ENCODE measurements around the gene MRPL53. TPM values are rescaled to one million over a fixed set of nuclear protein-coding genes. Genes with fewer than 3 reads are reported as not detected.

MRPL53 gene
- total RNA-seq (2014; rRNA removed; shearing (Covaris generic)): 38.0 and 38.2 TPM in 2 replicates

GRCh38 chr2:74472086-74472944 is at the start of gene MRPL53:
MRPL53 (minus strand) TSS chr2:74472680; CDS start chr2:74472660, 20 bp downstream.
- peak; percentile 89 for DNase-seq (ENCODE audit: low read depth)

GRCh38 chr2:74516650-74517049 is 44.2 kb upstream of the MRPL53 start:
- DNase-seq (ENCODE audit: low read depth): no peak

DNA sequence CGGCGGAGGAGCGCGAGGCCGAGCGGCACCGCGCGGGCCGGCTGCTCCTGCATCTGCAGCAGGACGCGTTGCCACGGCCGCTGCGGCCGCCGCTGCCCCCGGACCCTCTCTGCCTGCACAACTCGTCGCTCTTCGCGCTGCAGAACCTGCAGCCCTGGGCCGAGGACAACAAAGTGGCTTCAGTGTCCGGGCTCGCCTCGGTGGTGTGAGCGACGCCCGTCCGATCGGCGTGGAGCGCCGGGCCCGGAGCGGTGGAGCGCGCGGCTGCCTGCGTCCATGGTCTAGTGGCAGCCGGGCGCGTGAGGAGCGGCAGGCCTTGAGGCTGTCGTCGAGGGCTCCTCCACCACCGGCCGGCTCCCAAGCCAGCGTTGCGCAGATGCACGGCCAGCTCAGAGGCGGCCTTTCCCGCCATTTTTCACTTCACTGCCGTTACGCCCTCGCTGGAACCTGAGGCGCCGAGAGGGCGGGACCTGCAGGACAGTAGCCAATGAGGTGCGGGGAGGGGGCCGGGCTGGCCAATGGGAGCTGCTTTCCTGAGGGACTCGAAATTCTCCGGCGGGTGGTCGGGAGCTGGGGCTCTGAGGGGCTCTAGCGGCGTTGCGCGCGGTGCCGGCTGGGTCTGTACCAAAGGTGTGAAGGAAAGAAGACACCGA is 43.6 kb upstream of the MRPL53 start:
- DNase-seq (ENCODE audit: low read depth): no peak

DNA sequence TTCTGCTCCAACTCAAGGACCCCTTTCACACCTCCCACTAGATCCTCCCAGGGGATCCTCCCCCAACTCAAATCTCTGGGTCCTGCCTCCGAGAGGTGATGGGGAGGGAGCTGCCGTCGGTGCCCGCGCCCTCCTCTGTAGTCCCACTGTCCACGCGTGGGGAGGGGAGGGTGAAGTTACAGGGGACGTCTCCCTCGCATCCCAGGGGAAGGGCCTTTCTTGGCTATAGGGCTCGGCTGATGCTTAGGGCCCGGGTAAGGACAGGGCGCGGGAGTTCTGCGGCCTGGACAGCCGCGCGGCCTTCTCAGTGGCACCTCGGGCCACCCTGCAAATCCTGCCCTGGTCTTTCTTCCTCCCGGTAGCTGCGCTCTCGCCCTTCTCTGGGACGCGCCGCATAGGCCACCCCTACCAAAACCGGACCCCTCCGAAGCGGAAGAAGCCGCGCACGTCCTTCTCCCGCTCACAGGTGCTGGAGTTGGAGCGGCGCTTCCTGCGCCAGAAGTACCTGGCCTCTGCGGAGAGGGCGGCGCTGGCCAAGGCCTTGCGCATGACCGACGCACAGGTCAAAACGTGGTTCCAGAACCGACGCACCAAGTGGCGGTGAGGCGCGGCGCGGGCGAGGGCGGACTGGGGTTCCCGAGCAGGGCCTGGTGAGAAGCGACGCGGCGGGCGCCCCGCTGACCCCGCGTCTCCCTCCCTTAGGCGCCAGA is 42.9 kb upstream of the MRPL53 start:
- no peak for DNase-seq (ENCODE audit: low read depth)

- DNase-seq (ENCODE audit: low read depth): peak; percentile 34
These were observed 42.1 kb upstream of the MRPL53 start, which contains the start of gene TLX2 for GRCh38 chr2:74514368-74515270. TLX2 (plus strand) TSS chr2:74514450; CDS start chr2:74514807, 357 bp downstream.

DNA sequence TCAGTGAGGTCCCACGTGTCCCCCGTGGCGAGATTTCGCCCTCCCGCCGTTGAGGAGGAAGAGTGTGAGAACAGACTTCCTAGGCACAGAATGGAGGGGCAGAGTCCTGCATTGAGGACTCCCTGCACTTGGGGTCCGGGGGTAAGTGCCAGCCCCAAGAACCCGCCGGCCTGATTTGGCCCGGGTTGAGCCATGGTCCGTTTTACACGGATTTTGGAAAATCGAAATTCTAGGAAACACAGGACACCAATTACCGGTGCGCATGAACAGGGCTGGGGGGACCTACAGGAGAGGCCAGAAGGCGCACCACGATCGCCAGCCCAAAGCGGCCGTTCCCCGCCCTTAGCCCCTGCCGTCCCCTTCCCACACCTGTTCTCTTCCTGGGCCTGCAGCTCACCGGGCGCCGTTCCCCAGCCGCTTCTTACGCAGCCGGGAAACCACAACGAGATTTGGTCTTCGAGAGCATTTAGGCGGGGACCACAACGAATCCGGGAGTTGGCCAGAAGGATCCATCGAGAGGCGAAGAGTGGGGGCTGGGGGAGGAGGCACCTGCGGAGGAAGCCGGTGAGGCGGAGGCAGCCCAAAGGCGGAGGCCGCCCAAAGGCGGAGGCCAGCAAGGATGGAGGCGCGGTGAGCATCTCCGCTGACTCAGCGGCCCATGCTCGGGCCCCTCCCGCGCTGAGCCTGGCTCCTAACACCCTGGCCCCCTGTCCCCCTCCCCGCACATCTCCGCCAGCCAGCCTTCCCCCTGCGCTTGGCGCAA is 41.3 kb upstream of the MRPL53 start:
- DNase-seq (ENCODE audit: low read depth): peak; percentile 20

GRCh38 chr2:74512744-74513604 is 40.5 kb upstream of the MRPL53 start:
- DNase-seq (ENCODE audit: low read depth): no peak

GRCh38 chr2:74511104-74511989 is 38.9 kb upstream of the MRPL53 start:
- peak; percentile 16 for DNase-seq (ENCODE audit: low read depth)

DNA sequence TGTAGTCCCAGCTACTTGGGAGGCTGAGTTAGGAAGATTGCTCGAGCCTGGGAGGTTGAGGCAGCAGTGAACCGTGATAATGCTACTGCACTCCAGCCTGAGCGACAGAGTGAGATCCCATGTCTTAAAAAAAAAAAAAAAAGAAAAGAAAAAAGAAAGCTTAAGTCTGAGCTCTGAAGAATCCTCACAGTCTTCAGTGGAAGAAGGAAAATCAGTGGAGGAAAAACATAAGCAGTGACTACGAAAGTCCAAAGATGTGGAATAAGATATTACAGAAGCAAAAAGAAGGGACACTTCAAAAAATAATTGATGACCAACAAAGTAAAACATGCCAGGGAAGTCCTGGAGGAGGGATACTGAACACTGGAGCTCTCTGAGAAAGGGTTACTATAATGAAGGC is 37.8 kb upstream of the MRPL53 start:
- no peak for DNase-seq (ENCODE audit: low read depth)

DNA sequence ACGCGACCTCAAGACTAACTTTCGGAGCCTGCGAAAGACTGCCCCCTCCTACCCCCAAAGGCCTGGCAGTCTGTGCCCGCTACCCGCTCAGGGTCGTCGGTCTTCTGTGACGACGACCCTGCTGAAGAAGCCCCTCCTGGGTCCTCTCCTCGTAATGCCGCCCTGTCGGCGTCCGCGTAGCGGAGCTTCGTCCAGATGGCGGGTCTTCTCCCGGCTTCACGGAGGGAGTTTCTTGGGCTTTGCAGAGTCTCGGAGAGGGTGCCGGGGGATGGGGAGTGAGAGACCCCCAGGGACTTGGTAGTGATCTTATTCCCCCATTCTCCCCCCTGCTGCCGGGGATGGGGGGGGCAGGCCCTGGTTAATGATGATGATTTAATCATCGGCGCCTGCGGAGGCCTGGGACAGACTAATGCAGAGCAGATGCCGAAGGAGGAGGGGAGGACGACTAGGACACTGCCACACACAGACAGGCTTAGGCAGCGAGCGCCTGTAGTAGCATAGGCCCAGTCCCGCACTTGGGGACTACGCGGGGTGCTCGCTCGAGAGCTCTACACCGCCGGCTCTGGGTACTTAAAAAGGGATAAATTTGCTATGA is 35.5 kb upstream of the MRPL53 start:
- peak; percentile 18 for DNase-seq (ENCODE audit: low read depth)

- DNase-seq (ENCODE audit: low read depth): peak; percentile 97
These were observed 34.9 kb upstream of the MRPL53 start, which contains the start of gene PCGF1 for GRCh38 chr2:74507145-74507925. PCGF1 (minus strand) TSS chr2:74507695; CDS start chr2:74507668, 27 bp downstream.

GRCh38 chr2:74505448-74506246 is 33.2 kb upstream of the MRPL53 start:
- DNase-seq (ENCODE audit: low read depth): no peak

DNA sequence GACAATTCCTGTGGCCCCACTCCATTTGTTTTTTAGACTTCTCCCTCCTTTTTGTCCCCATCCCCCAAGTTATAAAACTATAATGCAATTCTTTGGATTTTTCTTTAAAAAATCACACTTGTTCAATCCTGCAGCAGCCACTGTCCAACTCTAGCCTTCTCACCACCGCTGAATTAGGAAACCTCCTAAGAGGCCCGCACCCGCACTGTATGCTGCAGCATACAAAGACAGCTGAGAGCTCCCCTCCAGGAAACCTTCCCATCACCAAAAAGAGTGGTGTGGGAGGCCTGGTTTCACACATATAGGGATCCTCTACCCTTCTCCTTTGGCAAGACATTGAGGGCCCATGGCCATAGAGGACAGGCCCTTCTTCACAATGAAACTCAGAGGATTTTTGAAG is 32.1 kb upstream of the MRPL53 start:
- no peak for DNase-seq (ENCODE audit: low read depth)

DNA sequence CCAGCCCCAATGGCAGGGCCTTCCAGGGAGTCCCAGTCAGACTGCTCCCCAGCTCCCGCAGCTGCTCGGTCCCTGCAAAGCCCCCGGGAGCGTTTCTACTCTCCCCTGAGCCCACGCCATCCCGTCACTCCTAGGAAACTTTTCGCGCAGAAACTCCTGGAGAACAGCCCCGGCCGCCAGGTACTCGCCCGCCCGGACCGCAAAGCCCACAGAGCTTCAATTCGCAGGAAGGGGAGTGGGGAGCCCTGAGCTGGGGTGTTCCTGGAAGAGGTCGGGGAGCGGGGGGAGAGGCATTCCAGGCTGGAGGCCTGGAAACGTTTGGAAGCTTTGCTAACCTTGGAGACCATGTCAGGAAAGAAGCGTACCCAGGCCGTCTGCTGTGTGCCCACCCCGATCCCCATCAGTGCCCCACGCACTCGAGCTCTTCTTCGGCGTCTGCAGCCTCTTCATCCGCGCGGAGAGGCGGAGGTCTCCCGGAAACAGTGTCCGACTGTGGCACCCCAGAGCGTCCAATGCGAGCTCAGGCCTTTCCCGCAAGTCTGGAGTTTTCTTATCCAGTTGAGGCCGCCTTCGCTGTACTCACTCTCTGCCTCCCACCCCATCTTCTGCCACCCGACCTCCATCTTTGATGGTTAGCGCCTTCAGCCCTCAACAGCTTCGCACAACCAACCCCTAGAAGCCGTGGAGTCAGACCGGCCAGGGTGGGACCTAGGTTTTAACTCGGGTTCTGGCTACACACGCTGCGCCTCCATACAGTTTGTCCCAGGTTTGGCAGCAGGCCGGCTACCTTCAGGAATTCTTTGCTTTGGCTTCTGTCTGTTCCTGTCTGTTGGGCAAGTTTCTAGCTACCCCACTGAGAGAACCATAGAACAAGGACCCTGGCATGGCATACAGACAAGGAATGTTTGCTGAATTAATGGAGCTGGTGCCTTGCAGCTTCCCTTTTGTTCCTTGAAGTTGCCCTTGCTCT is 31.3 kb upstream of the MRPL53 start:
- DNase-seq (ENCODE audit: low read depth): no peak

All from M059J (cell line).